ENCODE measurements around the gene TET2.

Gene TET2

DNA sequence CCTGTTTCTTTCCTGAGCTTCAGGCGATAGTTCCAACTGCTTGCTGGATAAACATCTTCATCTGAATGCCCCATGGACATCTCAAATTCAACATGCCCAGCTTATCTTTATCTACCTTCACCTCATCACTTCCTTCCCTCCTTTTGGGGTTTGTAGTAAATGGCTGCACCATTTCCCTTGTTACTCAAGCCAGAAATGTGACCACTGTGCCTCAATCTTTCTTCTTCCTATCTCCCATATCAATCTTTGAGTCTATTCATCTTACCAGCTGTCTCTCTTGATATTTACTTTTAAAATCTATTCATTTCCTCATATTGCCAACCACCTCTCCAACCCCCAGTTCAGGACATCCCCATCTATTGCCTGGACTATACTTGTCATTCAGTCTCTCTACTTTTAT, 171.8 kb downstream of the TET2 start:
- Histone ChIP-seq H3K4me1 (ENCODE audit: control extremely low read depth in 1 of 4, control insufficient read depth in 4 of 4, insufficient read depth in 4 of 4, low read length in 3 of 4) (peaks cover 0 to 2% (median 0%) of the 10 kb centered on the region in 4 experiments), H3K27ac (ENCODE audit: insufficient read depth in 1 of 2, low read depth in 1 of 2, low read length in 2 of 2, poor library complexity in 1 of 2, severe bottlenecking in 2 of 2) (no peak overlapping the region), H3K4me3 (ENCODE audit: control insufficient read depth in 1 of 7, extremely low read depth in 1 of 7, insufficient read depth in 4 of 7, low read depth in 2 of 7, low read length in 6 of 7) (no peak overlapping the region), H3K27me3 (replicated peaks in 2 of 5; ENCODE audit: control insufficient read depth in 4 of 5, insufficient read depth in 5 of 5, low read length in 4 of 5) (no peaks in the 10 kb centered on the region), H3K9me3 (ENCODE audit: control extremely low read depth in 1 of 5, control insufficient read depth in 4 of 5, insufficient read depth in 2 of 5, low read depth in 1 of 5, low read length in 4 of 5) (peaks cover 0 to 4% (median 0%) of the 10 kb centered on the region in 5 experiments), H3K36me3 (ENCODE audit: control insufficient read depth in 4 of 4, insufficient read depth in 4 of 4, low read length in 3 of 4) (no peaks in the 10 kb centered on the region)
- ChIA-PET POLR2A (no interaction called here), CTCF (interaction anchor here (0.7 kb wide), 1 partner anchor 33 kb away, joined by 3 read pairs; no protein-coding TSS in a partner anchor)
- 40% methylated on average over 1 of the region's 1 CpG for WGBS (ENCODE audit: insufficient coverage)
- peak in 2 of 3 donors; percentile 29 to 54 for DNase-seq

DNA sequence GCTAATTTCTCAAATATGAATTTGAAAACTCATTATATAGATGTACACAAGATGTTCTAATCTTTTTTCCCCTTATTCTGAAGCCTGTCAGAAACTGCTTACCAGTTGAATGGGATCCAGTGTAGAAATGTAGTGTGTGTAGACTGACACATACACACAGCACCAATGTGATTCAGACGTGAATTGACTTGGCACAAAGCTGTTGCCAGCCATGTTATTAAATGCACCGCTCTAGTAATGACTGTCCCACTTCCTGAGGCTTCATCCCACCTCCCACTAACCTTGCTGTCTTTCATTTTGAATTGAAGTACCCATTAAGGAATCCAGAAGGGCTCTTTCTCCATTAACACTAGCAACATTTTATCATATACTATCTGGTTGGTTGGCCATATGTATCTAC, 180.5 kb downstream of the TET2 start:
- no peak for DNase-seq
- Histone ChIP-seq H3K36me3 (ENCODE audit: control insufficient read depth in 4 of 4, insufficient read depth in 4 of 4, low read length in 3 of 4) (no peaks in the 10 kb centered on the region), H3K4me1 (ENCODE audit: control extremely low read depth in 1 of 4, control insufficient read depth in 4 of 4, insufficient read depth in 4 of 4, low read length in 3 of 4) (peaks cover 0 to 11% (median 0%) of the 10 kb centered on the region in 4 experiments), H3K4me3 (ENCODE audit: control insufficient read depth in 1 of 7, extremely low read depth in 1 of 7, insufficient read depth in 4 of 7, low read depth in 2 of 7, low read length in 6 of 7) (no peak overlapping the region), H3K27me3 (replicated peaks in 2 of 5; ENCODE audit: control insufficient read depth in 4 of 5, insufficient read depth in 5 of 5, low read length in 4 of 5) (no peaks in the 10 kb centered on the region), H3K9me3 (ENCODE audit: control extremely low read depth in 1 of 5, control insufficient read depth in 4 of 5, insufficient read depth in 2 of 5, low read depth in 1 of 5, low read length in 4 of 5) (no peaks in the 10 kb centered on the region), H3K27ac (ENCODE audit: insufficient read depth in 1 of 2, low read depth in 1 of 2, low read length in 2 of 2, poor library complexity in 1 of 2, severe bottlenecking in 2 of 2) (no peak overlapping the region)
- ChIA-PET CTCF (interaction anchor here (0.9 kb wide), 1 partner anchor 22 kb away, joined by 3 read pairs; no protein-coding TSS in a partner anchor), POLR2A (no interaction called here)
- WGBS (ENCODE audit: insufficient coverage): 86% methylated on average over 2 of the region's 2 CpGs

DNA sequence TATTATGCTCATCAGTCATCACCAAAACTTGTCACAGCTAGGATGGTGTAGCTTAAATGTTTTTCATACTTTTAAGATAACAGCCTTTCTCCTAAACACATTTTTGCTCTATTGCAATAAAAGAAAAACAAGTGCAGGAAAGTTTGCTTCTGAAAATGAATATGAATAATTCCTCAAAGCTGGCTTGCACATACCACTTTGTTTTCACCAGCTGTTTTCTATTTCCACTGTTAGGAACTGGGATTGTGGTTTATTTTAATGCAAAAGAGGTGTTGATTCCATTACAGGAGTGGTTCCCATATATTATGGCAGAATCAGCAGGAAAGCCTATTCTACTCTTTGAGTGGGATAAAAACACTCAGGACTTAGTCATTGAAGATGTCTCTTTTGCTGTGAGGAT, 181.3 kb downstream of the TET2 start:
- Histone ChIP-seq H3K4me1 (ENCODE audit: control extremely low read depth in 1 of 4, control insufficient read depth in 4 of 4, insufficient read depth in 4 of 4, low read length in 3 of 4) (peaks cover 0 to 11% (median 0%) of the 10 kb centered on the region in 4 experiments), H3K27ac (ENCODE audit: insufficient read depth in 1 of 2, low read depth in 1 of 2, low read length in 2 of 2, poor library complexity in 1 of 2, severe bottlenecking in 2 of 2) (no peak overlapping the region), H3K9me3 (ENCODE audit: control extremely low read depth in 1 of 5, control insufficient read depth in 4 of 5, insufficient read depth in 2 of 5, low read depth in 1 of 5, low read length in 4 of 5) (no peaks in the 10 kb centered on the region), H3K27me3 (replicated peaks in 2 of 5; ENCODE audit: control insufficient read depth in 4 of 5, insufficient read depth in 5 of 5, low read length in 4 of 5) (no peaks in the 10 kb centered on the region), H3K4me3 (ENCODE audit: control insufficient read depth in 1 of 7, extremely low read depth in 1 of 7, insufficient read depth in 4 of 7, low read depth in 2 of 7, low read length in 6 of 7) (no peak overlapping the region), H3K36me3 (ENCODE audit: control insufficient read depth in 4 of 4, insufficient read depth in 4 of 4, low read length in 3 of 4) (no peaks in the 10 kb centered on the region)
- no peak for DNase-seq
- POLR2A ChIA-PET: no interaction called here
- CTCF ChIA-PET: no interaction called here

DNA sequence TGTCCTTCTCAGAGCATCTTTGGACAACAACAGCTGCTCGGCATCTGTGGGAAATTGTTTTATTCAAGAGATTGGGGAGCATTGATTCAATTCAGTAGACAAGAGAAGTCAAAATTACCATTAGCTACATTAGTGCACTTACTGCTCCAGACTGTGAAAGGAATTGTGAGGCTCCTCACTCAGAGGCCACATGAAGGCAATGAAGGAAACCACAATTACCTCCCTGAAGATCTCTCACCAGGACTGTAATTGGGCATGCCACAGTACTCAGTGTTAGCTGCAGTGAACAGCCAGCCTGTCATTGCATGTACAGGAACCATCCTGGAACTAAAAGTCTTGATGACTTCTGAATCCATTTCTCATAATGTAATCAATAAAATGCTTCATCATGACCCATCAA, 182.4 kb downstream of the TET2 start:
- POLR2A ChIA-PET: no interaction called here

More for the DNA sequence above, 182.4 kb downstream of the TET2 start:
- no peak overlapping the region for H3K27ac ChIP-seq (ENCODE audit: insufficient read depth in 1 of 2, low read depth in 1 of 2, low read length in 2 of 2, poor library complexity in 1 of 2, severe bottlenecking in 2 of 2)
- H3K4me3 ChIP-seq (ENCODE audit: control insufficient read depth in 1 of 7, extremely low read depth in 1 of 7, insufficient read depth in 4 of 7, low read depth in 2 of 7, low read length in 6 of 7): no peak overlapping the region
- H3K9me3 ChIP-seq (ENCODE audit: control extremely low read depth in 1 of 5, control insufficient read depth in 4 of 5, insufficient read depth in 2 of 5, low read depth in 1 of 5, low read length in 4 of 5): no peaks in the 10 kb centered on the region
- WGBS (ENCODE audit: insufficient coverage): no CpG with 5 or more reads among the region's 1 CpG
- CTCF ChIA-PET: no interaction called here
- H3K36me3 ChIP-seq (ENCODE audit: control insufficient read depth in 4 of 4, insufficient read depth in 4 of 4, low read length in 3 of 4): no peaks in the 10 kb centered on the region
- peaks cover 0 to 11% (median 0%) of the 10 kb centered on the region in 4 experiments for H3K4me1 ChIP-seq (ENCODE audit: control extremely low read depth in 1 of 4, control insufficient read depth in 4 of 4, insufficient read depth in 4 of 4, low read length in 3 of 4)
- H3K27me3 ChIP-seq (replicated peaks in 2 of 5; ENCODE audit: control insufficient read depth in 4 of 5, insufficient read depth in 5 of 5, low read length in 4 of 5): no peaks in the 10 kb centered on the region
- DNase-seq: peak in 2 of 3 donors; percentile 8 to 13

Measured in common myeloid progenitor, CD34-positive (primary cell).